Panc1 (cell line): Measurements from ENCODE around the gene ELMO1. TPM values are rescaled to one million over a fixed set of nuclear protein-coding genes. Genes with fewer than 3 reads are reported as not detected.

Experiments used
- ATAC-seq: fragments of 200-7000 bp; cut with Tn5 transposase; 2 replicates; pipeline ENCODE4 v1.9.1; 2020; ENCODE audit warnings: mild to moderate bottlenecking, moderate library complexity
- BruUV-seq: library from RNA; stranded (reverse); fragments of 400-500 nt; replicated peaks from 2 replicates; lab custom pipeline; 2021; lab: Mats Ljungman, UMichigan
- CTCF ChIA-PET: fragments of 300-600 bp; sonication (Branson Sonifier 250); formaldehyde crosslinking; loops from one replicate; lab custom pipeline; 2022; ENCODE audit warnings: antibody characterized with exemption; lab: Charles Lee
- POLR2A ChIA-PET: fragments of 300-600 bp; sonication (Branson Sonifier 250); formaldehyde crosslinking; loops from one replicate; lab custom pipeline; 2022; ENCODE audit warnings: antibody characterized with exemption; lab: Charles Lee
- DNase-seq: peaks from one replicate; pipeline ENCODE4 v3.0.0-alpha.2; 2010; ENCODE audit warnings: low read depth, low spot score
- H3K27ac ChIP-seq: 2 replicates; pipeline ENCODE4 v1.5.1; 2011; ENCODE audit warnings: mild to moderate bottlenecking, low read length, inconsistent platforms
- H3K27me3 ChIP-seq: fragments of 200-500 bp; sonication (Bioruptor generic); 2 replicates; pipeline ENCODE4 v1.6.0; 2014; ENCODE audit warnings: low read length, inconsistent platforms; ENCODE audit not compliant: control insufficient read depth, insufficient read depth
- H3K36me3 ChIP-seq: fragments of 200-500 bp; sonication (Bioruptor generic); 2 replicates; pipeline ENCODE4 v1.5.1; 2014; ENCODE audit warnings: inconsistent platforms, mild to moderate bottlenecking, low read length, moderate library complexity; ENCODE audit not compliant: control insufficient read depth, insufficient read depth
- H3K4me1 ChIP-seq: 2 replicates; pipeline ENCODE4 v1.5.1; 2011; ENCODE audit warnings: inconsistent platforms, mild to moderate bottlenecking, low read length, moderate library complexity; ENCODE audit not compliant: control insufficient read depth, insufficient read depth
- H3K4me3 ChIP-seq, 2 experiments: 2 replicates each; pipeline ENCODE4 v1.5.1; 2011 to 2012; ENCODE audit warnings: low read depth in 2 of 2, low read length in 2 of 2, mild to moderate bottlenecking in 2 of 2, inconsistent platforms in 1 of 2, moderate library complexity in 1 of 2
- H3K9me3 ChIP-seq: fragments of 200-500 bp; sonication (Bioruptor generic); 2 replicates; pipeline ENCODE4 v1.5.1; 2014; ENCODE audit warnings: low read depth, mild to moderate bottlenecking, inconsistent platforms, low read length, moderate library complexity; ENCODE audit not compliant: control insufficient read depth, insufficient read depth
- CTCF ChIP-seq: fragments of 450-650 bp; IDR thresholded peaks from 2 replicates; pipeline ENCODE4 v1.5.1; 2017; ENCODE audit warnings: mild to moderate bottlenecking
- POLR2AphosphoS5 ChIP-seq: IDR thresholded peaks from 2 replicates; pipeline ENCODE4 v1.6.1; 2012; ENCODE audit warnings: mild to moderate bottlenecking, low read depth, low read length, moderate library complexity
- REST ChIP-seq, 2 experiments: IDR thresholded peaks; 2 replicates each; pipeline ENCODE4 v1.6.1; 2011 to 2012; ENCODE audit warnings: low read depth in 2 of 2, control low read depth in 1 of 2, low read length in 1 of 2, mild to moderate bottlenecking in 1 of 2, moderate library complexity in 1 of 2; ENCODE audit not compliant: insufficient read depth in 1 of 2
- SIN3A ChIP-seq: IDR thresholded peaks from 2 replicates; pipeline ENCODE4 v1.6.1; 2012; ENCODE audit warnings: low read depth, mild to moderate bottlenecking, low read length, moderate library complexity, borderline replicate concordance; ENCODE audit not compliant: insufficient read depth
- TCF7L2 ChIP-seq: IDR thresholded peaks from 2 replicates; pipeline ENCODE4 v1.6.1; 2011; ENCODE audit warnings: mild to moderate bottlenecking, low read depth, low read length, inconsistent platforms
- in situ Hi-C: cut with HindIII; loops from 2 replicates; pipeline ENCODE4 v1.10.0; 2016; ENCODE audit warnings: low sequenced_read_pairs, low pct_unique_long_range_greater_than_20kb
- intact Hi-C: fragments of 100-400 bp; cut with micrococcal nuclease; formaldehyde crosslinking; loops from one replicate; pipeline ENCODE4 v1.10.0; 2022; ENCODE audit not compliant: unreplicated experiment
- total RNA-seq: library from RNA; stranded (reverse); gene quantifications from one replicate; pipeline ENCODE4 v1.2.1, GENCODE V29; 2021; ENCODE audit not compliant: unreplicated experiment

The ELMO1 gene
- total RNA-seq, 1 experiment from 2014 or later, result 0.80 TPM

GRCh38 chr7:37216923-37217322 lies 231.7 kb downstream of the ELMO1 start:
- no peaks in the 10 kb centered on the region for H3K4me1 ChIP-seq
- ChIA-PET CTCF (no interaction called here), POLR2A (no interaction called here)
- no peak overlapping the region for H3K4me3 ChIP-seq
- H3K36me3 ChIP-seq, result no peaks in the 10 kb centered on the region
- ATAC-seq (no peak), DNase-seq (no peak)
- H3K27ac ChIP-seq, result no peak overlapping the region
- no peaks in the 10 kb centered on the region for H3K9me3 ChIP-seq
- peaks cover 5% of the 10 kb centered on the region; the same call in 1 of the 2 replicates for H3K27me3 ChIP-seq
- TF ChIP-seq CTCF (no peak), POLR2AphosphoS5 (no peak), SIN3A (no peak), TCF7L2 (no peak), REST (IDR thresholded peaks at IDR 0.05; ENCODE audit: insufficient read depth in 1 of 2, low read depth in 2 of 2, low read length in 1 of 2) (no peak)
- no TSS peak for BruUV-seq
- intact Hi-C loops (no loop called here), in situ Hi-C loops (no loop called here)

GRCh38 chr7:37216156-37216852 lies 232.4 kb downstream of the ELMO1 start:
- CTCF ChIA-PET, result interaction anchor here (0.7 kb wide), 1 partner anchor 1101 kb away, joined by 4 read pairs; no protein-coding TSS in a partner anchor
- POLR2A ChIA-PET, result no interaction called here
- no peaks in the 10 kb centered on the region for H3K36me3 ChIP-seq
- H3K4me3 ChIP-seq, result no peak overlapping the region
- ATAC-seq, result no peak
- no peaks in the 10 kb centered on the region for H3K4me1 ChIP-seq
- in situ Hi-C loops (no loop called here), intact Hi-C loops (no loop called here)
- H3K27ac ChIP-seq, result no peak overlapping the region
- H3K27me3 ChIP-seq, result peaks cover 5% of the 10 kb centered on the region; the same call in 1 of the 2 replicates
- no peak for TF ChIP-seq POLR2AphosphoS5
- TF ChIP-seq SIN3A, result no peak
- TF ChIP-seq CTCF, result no peak
- no peak for TF ChIP-seq TCF7L2
- no peak for TF ChIP-seq REST (IDR thresholded peaks at IDR 0.05; ENCODE audit: insufficient read depth in 1 of 2, low read depth in 2 of 2, low read length in 1 of 2)
- H3K9me3 ChIP-seq, result no peaks in the 10 kb centered on the region
- DNase-seq, result no peak
- BruUV-seq, result no TSS peak
